Endometrial microvascular endothelial cells (primary cell): Measurements from ENCODE around the gene RAB11FIP4. TPM values are rescaled to one million over a fixed set of nuclear protein-coding genes. Genes with fewer than 3 reads are reported as not detected.

Experiments used
- in situ Hi-C: cut with HindIII; loops from 2 replicates; pipeline ENCODE4 v1.10.0; 2017; ENCODE audit warnings: low sequenced_read_pairs, low pct_unique_long_range_greater_than_20kb; ENCODE audit errors: inconsistent ontology term
- total RNA-seq: library from RNA; depleted of rRNA; stranded (reverse); fragments of >200 nt; gene quantifications from one replicate; pipeline ENCODE4 v1.2.3, GENCODE V29; 2015; ENCODE audit errors: inconsistent ontology term

Gene RAB11FIP4
- total RNA-seq, 1 donor from 2014 or later = not detected

DNA sequence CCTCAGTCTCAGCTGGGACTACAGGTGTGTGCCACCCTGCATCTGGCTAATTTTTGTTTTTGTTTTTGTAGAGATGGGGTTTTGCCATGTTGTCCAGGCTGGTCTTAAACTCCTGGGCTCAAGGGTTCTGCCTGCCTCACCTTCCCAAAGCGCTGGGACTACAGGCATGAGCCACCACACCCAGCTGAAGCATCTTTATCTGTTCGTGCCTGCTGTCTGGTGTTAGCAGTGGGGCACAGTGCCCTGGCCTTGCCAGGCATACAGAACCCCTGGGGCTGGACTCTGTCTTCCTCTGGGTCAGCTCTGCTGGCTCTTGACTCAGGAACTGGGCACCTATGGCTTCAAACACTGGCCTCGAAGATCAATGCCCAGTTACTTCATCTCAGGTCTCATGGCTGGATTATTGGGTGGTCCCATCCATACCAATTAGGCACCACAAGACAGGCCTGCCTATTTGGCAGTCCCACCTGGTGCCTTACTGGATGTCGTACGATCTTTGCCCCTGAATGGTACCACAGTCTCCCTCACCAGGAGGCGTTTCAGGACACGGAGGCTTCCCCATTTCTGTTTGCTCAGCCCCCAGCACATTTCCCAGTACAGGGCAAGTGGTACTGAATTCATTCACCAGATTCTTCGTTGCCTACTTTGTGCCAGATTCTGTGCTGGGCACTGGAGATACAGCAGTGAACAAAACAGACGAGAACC, 99.3 kb downstream of the RAB11FIP4 start:
- in situ Hi-C loops = no loop called here

DNA sequence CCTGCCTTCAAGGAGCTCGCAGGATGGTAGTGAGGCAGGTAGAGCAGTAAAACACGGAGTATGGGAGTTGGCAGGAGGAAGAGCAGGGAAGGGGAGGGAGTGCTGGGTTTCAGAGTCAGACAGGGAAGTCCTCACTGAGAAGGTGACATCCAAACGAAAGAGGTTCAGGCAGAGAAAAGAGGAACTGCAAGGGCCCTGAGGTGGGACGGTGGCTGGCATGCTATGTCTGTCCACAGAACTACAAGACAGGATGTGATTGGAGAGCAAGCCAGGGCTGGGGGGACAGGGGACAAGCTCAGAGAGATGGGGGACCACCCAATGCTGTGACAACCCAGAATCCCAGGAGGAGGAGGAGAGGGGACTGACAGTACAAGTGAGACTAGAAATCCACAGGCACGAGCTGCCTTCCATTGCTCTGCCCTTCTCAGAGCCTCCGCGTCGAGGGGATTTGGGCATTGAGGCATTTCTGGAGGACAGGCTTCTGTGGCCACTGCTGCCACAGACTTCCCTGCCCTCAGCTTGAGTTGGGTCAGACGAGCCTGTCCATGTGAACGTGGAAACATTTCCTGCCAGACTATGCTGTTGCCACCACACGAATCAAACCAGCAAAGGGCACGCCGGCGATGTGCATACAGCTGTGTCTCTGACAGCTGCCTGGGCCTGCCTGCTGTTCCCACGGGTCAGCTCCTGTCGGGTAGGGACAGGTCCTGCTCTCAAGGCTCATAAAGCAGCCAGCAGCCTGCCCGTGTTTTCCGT, 100.1 kb downstream of the RAB11FIP4 start:
- in situ Hi-C loops = no loop called here

DNA sequence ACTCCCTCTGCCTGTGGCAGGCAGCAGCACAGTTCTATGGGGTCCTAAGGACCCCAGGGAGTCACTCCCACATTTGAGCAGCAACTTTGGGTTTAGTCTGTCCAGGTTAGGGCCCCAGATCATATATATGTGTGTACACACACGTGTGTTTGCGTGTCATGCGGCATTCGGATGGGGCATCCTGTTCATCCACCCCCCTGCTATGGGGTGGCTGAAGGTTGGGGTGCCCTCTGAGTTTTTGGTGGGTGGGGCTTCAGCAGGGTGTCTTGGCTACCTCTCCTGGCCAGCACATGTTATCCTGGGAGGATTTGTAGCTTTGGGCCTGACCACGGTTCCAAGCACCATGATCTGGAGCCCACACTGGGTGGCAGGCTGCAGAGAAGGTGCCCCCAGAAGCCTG, 100.7 kb downstream of the RAB11FIP4 start:
- in situ Hi-C loops = no loop called here

DNA sequence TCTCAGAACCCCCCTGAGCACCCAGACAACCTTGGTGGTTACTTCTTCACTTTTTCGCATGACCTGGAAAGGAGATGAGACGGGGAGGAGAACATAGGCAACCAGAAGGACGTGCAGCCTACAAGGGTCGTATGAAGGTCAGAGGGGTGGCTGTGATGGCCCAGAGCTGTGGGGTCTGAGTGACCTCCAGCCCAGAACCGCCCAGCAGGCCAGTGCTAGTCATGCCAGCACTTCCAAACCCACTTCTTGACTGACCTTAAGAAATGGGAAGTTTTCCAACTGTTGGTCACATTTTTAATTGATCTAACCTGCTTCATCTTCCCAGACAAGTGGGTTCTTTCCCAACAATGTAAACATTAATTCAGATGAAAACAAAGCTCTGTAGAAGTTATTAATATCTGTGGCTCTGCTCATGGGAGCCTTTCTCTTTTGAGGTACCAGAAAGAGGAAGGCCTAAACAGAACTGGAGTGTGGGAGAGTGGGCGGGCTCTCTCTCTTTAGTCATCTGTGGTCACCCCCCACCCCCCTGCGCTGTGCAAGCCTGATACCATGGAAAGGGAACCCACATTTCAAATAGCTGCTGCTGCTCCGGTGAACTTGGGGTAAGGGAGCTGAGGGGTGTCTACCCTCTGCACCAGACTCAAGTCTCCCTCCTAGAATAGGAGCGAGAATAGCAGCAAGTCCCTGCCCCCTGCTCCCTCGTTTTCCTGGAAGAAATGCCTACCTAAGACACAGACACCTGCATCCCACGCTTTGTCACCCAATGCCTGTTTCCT, 101.6 kb downstream of the RAB11FIP4 start:
- in situ Hi-C loops = no loop called here

DNA sequence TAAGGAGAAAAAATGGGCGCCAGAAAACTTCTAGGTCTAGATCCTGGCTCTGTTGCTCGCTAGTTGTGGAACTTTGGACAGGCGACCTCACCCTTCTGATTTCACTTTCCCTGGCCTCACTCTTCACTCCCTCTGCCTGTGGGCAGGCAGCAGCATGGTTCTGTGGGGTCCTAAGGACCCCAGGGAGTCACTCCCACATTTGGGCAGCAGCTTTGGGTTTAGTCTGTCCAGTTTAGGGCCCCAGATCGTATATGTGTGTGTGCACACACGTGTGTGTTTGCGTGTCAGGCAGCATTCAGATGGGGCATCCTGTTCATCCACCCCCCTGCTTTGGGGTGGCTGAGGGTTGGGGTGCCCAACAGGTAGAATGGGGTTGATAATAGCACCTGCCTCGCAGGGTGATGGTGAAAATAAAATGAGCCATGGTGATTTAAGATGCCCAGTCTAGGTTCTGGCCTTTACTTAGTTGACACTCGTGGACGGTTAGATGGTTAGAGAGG, 102.2 kb downstream of the RAB11FIP4 start:
- in situ Hi-C loops = no loop called here

DNA sequence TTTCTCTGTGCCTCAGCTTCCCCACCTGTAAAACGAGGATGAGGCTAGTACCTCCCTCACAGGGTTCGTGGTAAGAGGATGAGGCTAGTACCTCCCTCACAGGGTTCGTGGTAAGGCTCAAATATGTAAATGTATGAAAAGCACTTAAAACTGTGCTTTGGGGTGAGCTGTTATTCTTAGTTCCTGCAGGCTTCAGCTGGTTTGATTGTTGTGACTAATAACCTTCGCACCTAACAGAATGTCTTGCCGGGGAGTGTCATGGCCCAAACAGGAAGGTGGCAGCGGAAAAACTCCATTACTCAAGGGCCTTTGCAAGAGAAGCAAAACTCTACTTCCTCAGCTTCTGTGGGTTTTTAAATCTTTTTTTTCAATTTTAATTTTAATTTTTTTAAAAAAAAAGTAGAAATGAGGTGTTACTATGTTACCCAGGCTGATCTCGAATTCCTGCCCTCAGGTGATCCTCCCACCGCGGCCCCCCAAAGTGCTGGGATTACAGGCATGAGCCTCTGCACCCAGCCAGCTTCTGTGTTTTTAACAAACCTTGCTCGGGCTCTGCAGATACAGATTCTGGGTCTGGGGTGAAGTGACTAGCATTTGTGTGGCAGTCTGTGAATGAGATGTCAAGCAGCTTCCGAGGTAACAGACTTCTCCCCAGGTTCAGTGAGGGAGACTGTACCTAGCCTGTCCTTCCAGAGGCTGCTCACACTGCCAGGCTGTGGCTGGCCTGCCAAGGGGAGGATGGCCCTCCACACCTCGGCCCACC, 103.0 kb downstream of the RAB11FIP4 start:
- in situ Hi-C loops = no loop called here

DNA sequence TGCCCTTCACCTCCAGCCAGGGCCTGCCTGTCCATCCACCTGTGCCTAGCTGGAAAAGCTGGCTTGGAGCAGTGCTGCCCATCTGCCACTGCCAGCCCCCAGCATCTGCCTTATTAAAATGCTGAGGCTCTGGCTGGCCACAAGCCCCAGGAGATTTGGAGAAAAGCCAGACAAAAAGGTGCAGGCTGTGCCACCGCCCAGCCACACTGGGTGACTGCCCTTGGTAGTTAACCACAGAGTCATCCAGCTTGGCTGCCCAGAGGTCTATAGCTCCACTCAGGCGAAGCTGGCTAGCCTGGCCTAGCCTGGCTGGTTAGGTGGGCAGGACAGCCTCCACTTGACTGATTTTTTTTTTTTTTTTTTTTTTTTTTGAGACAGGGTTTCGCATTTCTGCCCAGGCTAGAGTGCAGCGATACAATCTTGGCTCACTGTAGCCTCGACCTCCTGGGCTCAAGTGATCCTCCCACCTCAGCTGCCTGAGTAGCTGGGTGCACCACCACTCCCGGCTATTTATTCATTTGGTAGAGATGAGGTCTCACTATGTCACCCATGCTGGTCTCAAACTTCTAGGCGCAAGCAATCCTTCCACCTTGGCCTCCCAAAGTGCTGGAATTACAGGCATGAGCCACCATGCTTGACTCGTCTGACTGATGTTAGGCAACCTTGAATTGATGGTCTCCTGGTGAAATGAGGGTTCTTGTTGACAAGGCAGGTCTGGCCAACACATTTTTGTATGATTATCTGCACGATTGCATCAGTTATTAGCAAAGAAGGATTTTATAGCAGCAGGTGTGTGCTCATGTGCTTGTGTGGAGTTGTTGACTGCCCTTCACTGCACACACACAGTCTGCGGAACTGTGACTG, 103.8 kb downstream of the RAB11FIP4 start:
- in situ Hi-C loops = no loop called here

DNA sequence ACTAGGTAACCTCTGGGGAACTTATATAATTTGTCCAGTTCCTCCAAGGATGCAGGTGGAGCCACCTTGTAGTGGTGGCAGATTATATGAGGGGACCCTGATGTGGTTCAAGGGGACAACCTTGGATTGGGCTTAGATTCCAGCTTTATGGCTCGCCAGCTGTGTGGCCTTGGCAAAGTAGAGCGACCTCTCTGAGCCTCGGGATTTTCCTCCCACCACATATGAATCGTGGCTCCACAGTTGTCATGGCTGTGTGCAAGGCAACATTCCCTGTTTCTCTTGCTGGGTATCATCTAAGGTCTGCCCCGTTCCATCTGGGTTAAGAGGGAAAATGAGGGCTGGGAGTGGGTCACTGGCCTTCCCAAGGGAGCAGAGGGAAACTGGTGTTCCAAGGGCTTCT, 104.6 kb downstream of the RAB11FIP4 start:
- in situ Hi-C loops = no loop called here

DNA sequence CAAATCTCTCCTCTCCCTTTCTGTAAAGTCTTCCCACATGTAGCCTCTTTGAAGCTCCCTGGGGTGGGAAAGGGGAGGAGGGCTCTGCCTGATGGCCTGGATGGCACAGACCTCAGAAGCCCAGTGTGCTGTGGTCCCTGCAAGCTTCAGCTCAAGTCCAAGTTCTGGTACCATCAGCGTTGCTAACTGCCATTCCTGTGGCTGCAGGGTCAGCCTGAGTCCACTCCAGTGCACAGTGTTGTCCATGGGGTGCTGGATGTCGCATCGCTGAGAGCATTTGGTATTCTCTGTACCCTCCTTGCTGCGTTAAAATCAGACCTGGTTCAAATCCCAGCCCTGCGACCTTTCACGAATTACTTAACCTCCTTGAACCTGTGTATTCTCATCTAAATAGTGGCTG, 105.1 kb downstream of the RAB11FIP4 start:
- in situ Hi-C loops = no loop called here

DNA sequence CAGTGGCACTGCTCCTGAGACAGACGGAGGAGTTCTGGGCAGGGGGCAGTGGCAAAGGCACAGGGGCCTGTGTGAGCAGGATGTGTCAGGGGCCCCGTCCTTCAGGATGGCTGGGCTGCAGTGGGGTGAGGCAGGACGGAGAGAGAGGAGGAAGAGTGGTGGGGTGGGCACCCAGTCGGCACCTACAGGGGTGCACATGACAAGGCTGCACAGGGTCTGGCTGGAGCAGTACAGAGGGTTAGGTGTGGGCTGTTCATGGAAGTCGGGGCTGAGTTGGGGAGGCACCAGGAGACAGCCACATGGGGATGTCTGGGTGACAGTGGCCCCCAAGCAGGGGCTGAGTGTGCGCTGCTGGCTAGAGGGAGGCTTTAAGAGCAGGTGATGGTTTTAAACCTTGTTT, 106.0 kb downstream of the RAB11FIP4 start:
- in situ Hi-C loops = no loop called here

DNA sequence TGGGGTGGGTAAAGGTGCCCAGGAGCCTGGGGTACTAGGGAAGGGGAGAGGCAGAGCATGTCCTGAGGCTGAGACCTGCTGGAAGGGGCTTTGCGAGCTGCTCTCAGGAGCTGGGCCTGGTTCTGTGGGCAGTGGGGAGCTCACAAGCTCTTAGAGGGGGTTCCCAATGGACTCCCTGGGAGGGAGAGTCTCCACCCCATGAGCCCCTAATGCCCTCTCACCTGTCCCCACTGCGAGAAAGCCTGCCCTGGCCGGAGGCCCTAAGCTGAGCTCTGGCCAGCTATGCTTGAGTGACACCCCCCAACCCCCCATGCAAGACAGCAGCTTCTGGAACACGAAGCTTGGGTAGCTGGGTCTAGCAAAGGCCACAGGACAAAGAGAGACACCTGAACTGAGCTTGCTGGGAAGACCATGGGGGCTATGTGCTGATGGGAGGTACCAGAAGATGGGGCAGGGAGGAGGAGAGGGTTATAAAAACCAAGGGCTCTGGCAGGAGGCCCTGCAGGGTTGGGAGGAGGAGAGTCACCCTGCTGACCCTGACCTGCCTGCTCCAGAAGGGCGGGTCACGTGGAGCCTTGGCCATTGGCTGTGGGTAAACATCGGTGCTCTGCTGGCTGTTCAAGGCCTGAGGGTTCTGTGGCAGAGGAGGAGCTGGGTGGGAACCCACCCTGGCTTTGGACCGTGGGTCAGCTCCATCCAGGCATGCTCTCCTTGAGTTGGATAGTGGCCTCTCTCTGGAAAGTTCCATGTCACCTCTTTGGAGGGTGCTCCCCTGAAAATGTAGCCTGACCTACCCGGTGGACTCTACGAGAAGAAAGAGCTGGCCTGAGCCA, 106.7 kb downstream of the RAB11FIP4 start:
- in situ Hi-C loops = no loop called here

DNA sequence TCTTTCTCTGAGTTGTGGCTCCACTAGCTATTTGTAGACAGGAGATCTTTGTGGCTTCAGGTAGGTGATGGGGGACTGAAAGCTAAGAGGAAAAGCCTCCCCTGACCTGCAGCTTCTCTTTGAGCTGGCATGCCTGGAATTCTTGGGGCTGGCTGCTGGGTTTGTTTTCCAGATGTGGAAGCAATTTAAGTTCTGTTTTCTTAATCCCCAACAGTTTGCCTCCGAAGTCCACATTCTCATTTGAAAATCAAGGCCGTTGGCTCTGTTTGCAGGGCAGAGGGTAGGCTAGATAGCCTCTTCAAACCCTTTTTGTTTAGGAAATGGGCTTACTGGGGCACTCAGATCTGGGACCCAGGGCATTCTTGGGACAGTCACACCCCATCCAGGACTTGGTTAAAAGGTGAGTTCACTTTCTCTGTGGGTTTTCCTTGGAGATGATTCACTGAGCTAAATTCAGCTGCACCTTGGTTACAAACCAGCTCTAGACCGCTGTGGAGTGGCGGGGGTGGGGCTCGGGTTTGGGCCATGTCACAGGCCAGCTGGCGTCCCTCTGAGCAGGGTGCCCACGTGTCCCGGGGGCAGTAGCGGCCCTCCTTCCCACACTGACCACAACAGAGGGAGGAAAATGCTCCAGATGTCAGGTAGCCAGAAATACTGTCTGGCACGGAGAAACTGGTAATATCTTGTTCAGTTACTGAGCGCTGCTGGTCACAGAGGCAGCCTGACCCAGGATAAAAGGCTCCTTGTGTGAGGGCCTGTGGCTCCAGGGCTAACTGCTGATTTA, 108.5 kb downstream of the RAB11FIP4 start:
- in situ Hi-C loops = no loop called here

DNA sequence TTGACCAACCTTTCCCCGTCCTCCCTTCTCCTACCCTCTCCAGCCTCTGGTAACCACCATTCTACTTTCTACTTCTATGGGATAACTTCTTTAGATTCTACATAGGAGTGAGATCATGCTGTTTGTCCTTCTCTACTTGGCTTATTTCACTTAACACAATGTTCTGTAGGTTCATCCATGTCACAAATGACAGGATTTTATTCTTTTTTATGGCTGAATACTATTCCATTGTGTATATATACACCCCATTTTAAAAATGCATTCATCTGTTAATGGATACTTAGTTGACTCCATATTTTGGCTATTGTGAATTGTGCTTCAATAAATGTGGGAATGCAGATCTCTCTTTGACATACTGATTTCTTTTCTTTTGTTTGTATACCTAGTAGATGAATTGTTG, 115.0 kb downstream of the RAB11FIP4 start:
- in situ Hi-C loops = no loop called here

DNA sequence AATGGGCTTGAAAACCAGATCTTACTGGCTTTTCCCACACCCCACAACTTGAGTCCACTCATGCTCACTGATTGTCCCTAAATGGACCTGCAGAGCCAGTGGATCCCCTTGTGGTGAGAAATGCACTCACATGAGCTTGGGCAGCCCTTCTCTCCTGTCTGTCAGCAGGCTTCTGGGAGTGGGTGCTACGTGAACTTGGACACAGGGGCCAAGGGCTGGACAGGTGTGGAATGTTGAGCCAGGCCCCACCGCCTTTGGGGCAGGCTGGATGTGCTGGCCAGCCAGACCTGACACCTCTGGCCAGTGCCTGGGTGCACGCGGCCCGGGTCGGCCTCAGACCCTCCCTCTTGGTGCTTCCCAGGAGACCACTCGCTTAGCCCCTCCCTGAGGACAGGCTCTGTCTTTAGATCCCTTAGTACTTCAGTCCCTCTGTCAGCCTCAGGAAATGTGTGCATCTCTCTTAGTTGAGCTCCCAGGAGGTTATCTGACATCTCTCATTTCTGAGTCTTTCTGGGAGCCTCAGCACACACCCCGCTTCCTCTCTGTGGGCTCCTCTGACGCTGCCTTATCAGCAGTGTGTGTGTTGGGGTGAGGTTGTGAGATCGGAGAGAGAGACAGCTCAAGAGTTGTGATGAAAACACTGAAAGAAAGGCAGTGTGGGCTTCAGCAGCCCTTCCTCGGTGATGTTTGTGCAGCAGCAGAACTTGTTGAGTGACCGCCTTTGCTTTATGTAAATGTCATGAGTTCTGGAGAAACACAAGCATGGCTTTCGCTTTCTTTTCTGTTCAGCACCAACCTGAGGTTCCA, 117.0 kb downstream of the RAB11FIP4 start:
- in situ Hi-C loops = no loop called here

DNA sequence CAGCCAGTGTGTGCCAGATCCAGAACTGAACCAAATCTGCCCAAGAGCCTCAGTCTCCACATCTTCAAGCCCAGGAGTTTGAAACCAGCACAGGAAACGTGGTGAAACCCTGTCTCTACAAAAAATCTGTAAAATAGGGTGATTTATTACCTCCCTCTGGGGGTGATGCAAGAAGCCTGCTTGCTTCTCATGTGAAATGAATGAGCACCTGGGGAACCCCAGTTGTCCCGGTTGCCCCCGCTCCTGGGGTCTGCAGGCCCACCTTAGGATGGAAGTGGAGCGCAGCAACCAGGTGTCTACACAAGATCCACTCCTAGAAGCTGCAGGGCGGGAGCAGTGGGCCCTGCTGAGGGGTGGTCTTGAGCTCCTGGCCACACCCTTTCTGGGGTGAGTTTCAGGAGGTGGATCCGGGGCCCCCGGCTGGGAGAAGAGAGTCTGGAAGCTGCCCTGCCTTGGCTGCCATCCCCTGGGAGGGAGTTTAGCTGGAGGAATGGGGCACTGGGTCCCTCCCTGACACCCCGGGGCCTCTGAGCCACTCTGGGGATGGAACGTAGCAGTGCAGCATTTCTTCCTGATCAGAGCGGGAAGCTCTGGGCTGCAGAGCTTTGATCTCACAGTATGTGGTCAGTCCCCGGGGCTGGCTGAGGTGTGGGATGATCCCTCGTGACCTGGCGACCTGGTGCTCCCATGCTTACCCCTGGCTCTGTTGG, 117.8 kb downstream of the RAB11FIP4 start:
- in situ Hi-C loops = no loop called here
